Activated B cell treated with CpG ODN at 0.5 μM for 24 hours (primary cell): Measurements from ENCODE around the gene GRIA4. TPM values are rescaled to one million over a fixed set of nuclear protein-coding genes. Genes with fewer than 3 reads are reported as not detected.

Experiments used
- ATAC-seq: fragments of 200-7000 bp; cut with Tn5 transposase; one replicate; pipeline ENCODE4 v1.10.0; 2021; ENCODE audit warnings: low read depth, mild to moderate bottlenecking, moderate library complexity
- CTCF ChIA-PET: fragments of 350-600 bp; sonication (Branson Sonifier 250); formaldehyde crosslinking; loops from one replicate; lab custom pipeline; 2021; ENCODE audit warnings: antibody characterized with exemption; lab: Charles Lee
- POLR2A ChIA-PET: fragments of 350-600 bp; sonication (Branson Sonifier 250); formaldehyde crosslinking; loops from one replicate; lab custom pipeline; 2021; ENCODE audit warnings: antibody characterized with exemption; lab: Charles Lee
- DNase-seq: peaks from one replicate; pipeline ENCODE4 v3.0.0; 2022
- H3K27ac Mint-ChIP-seq: one replicate; pipeline ENCODE4 v1.8.0; 2020; ENCODE audit warnings: mixed read lengths
- H3K27me3 Mint-ChIP-seq: one replicate; pipeline ENCODE4 v1.8.0; 2021; ENCODE audit warnings: mixed read lengths
- H3K36me3 Mint-ChIP-seq: one replicate; pipeline ENCODE4 v1.8.0; 2021; ENCODE audit warnings: low read depth, mixed read lengths
- H3K4me1 Mint-ChIP-seq: one replicate; pipeline ENCODE4 v1.8.0; 2021; ENCODE audit warnings: mixed read lengths
- H3K4me3 Mint-ChIP-seq: one replicate; pipeline ENCODE4 v1.8.0; 2020; ENCODE audit warnings: mild to moderate bottlenecking, mixed read lengths
- H3K9me3 Mint-ChIP-seq: one replicate; pipeline ENCODE4 v1.8.0; 2020; ENCODE audit warnings: mixed read lengths
- intact Hi-C: fragments of 100-400 bp; cut with micrococcal nuclease; formaldehyde crosslinking; loops from one replicate; pipeline ENCODE4 v1.15.1; 2024
- total RNA-seq: library from RNA; stranded (reverse); gene quantifications from 2 replicates; pipeline ENCODE4 v1.2.3, GENCODE V29; 2022
- TF ChIP-seq, protein P1 (sequence below): fragments of 200-600 bp; IDR thresholded peaks from one replicate; pipeline ENCODE4 v1.8.0; 2022; ENCODE audit warnings: antibody characterized with exemption, mild to moderate bottlenecking

Gene GRIA4
- total RNA-seq, 1 donor from 2014 or later: not detected

DNA sequence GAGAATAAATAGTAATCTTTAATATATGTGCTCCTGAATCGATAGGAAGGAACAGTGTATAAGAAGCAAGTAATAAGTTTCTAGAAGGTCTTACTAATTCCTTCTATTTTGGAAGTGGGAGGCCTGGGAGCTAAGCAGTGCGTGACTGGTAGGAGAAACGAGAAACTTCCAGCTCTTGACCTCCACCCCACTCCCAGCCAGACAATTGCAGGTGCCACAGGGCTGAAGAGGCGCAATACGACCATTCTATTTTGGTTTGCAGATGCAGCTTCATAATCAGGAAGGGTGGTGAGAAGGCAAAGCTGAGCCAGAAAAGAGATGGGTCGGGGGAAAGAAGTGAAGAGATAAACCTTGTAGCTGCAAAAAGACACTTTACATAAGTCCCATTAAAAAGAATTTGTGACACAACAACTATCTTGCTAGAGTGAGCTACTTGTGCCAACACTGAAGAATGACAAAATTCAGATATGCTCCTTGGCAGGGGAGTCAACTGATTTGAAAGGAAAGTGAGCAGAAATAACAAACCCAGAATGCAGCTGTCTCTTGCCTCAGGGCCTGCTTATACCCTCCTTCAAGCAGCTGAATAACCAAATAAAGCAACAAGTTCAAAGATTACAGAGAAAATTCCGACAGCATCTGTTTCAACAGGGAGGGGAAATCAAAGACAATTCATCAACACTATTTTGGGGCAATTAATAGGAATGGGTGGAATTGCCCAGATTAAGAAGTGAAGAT lies 35.1 kb downstream of the GRIA4 start:
- no peak overlapping the region for H3K27ac Mint-ChIP-seq
- ChIA-PET POLR2A (no interaction called here), CTCF (no interaction called here)
- no peaks in the 10 kb centered on the region for H3K4me1 Mint-ChIP-seq
- intact Hi-C loops: no loop called here
- H3K36me3 Mint-ChIP-seq: no peaks in the 10 kb centered on the region
- DNase-seq: no peak
- no peaks in the 10 kb centered on the region for H3K27me3 Mint-ChIP-seq
- H3K9me3 Mint-ChIP-seq: peaks cover 4% of the 10 kb centered on the region
- TF ChIP-seq, protein P1, sequence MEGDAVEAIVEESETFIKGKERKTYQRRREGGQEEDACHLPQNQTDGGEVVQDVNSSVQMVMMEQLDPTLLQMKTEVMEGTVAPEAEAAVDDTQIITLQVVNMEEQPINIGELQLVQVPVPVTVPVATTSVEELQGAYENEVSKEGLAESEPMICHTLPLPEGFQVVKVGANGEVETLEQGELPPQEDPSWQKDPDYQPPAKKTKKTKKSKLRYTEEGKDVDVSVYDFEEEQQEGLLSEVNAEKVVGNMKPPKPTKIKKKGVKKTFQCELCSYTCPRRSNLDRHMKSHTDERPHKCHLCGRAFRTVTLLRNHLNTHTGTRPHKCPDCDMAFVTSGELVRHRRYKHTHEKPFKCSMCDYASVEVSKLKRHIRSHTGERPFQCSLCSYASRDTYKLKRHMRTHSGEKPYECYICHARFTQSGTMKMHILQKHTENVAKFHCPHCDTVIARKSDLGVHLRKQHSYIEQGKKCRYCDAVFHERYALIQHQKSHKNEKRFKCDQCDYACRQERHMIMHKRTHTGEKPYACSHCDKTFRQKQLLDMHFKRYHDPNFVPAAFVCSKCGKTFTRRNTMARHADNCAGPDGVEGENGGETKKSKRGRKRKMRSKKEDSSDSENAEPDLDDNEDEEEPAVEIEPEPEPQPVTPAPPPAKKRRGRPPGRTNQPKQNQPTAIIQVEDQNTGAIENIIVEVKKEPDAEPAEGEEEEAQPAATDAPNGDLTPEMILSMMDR: no peak
- ATAC-seq: no peak
- H3K4me3 Mint-ChIP-seq: no peak overlapping the region

DNA sequence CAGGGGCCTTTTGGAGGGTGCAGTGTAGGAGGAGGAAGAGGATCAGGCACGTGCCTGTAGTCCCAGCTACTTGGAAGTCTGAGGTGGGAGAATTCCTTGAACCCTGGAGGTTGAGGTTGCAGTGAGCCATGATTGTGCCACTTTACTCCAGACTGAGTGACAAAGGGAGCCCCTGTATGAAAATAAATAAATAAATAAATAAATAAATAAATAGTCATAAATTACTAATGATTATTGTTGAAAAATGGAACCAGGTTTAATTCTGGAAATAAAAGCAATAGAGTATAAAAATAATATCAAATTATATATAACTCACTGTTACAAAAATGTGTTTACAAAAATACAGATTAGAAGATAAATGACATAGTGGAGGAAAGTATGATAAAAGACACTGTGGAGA lies 37.9 kb downstream of the GRIA4 start:
- Mint-ChIP-seq H3K4me3 (no peak overlapping the region), H3K27me3 (no peaks in the 10 kb centered on the region), H3K9me3 (peaks cover 4% of the 10 kb centered on the region), H3K36me3 (no peaks in the 10 kb centered on the region), H3K4me1 (no peaks in the 10 kb centered on the region), H3K27ac (no peak overlapping the region)
- DNase-seq (no peak), ATAC-seq (no peak)
- ChIA-PET POLR2A (no interaction called here), CTCF (no interaction called here)
- intact Hi-C loops: no loop called here
- TF ChIP-seq, protein P1: no peak

- DNase-seq (no peak), ATAC-seq (no peak)
- TF ChIP-seq, protein P1: no peak
- POLR2A ChIA-PET: no interaction called here
- Mint-ChIP-seq H3K4me1 (no peaks in the 10 kb centered on the region), H3K27me3 (no peaks in the 10 kb centered on the region), H3K9me3 (peaks cover 4% of the 10 kb centered on the region), H3K4me3 (no peak overlapping the region), H3K36me3 (no peaks in the 10 kb centered on the region), H3K27ac (no peak overlapping the region)
- intact Hi-C loops: no loop called here
- CTCF ChIA-PET: no interaction called here
Observed at GRCh38 chr11:105648762-105649161, 38.9 kb downstream of the GRIA4 start.

GRCh38 chr11:105665281-105665680 lies 55.4 kb downstream of the GRIA4 start:
- TF ChIP-seq, protein P1: no peak
- Mint-ChIP-seq H3K9me3 (no peaks in the 10 kb centered on the region), H3K4me1 (no peaks in the 10 kb centered on the region), H3K27ac (no peak overlapping the region), H3K4me3 (no peak overlapping the region), H3K36me3 (no peaks in the 10 kb centered on the region), H3K27me3 (no peaks in the 10 kb centered on the region)
- CTCF ChIA-PET: no interaction called here
- no peak for ATAC-seq
- intact Hi-C loops: no loop called here
- DNase-seq: no peak
- POLR2A ChIA-PET: no interaction called here

DNA sequence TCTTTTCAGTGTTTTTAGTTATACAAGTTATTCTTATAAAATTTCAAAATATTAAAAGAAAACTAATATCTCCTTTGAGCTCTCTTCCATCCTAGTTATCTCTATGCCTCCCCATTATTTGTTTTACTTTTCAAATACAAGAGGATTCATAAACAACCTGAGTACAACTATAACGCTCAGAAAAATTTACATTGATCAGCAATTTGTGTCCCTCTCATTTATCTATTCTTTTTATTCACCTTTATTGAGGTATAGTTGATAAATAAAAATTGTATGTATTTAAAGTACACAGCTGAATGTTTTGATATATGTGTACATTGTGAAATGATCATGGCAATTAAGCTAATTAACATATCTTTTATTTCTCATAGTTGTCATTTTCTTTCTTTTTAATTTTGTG lies 57.6 kb downstream of the GRIA4 start:
- intact Hi-C loops: no loop called here
- H3K27ac Mint-ChIP-seq: no peak overlapping the region

More for the DNA sequence above, 57.6 kb downstream of the GRIA4 start:
- Mint-ChIP-seq H3K4me1 (no peaks in the 10 kb centered on the region), H3K36me3 (no peaks in the 10 kb centered on the region), H3K4me3 (no peak overlapping the region), H3K9me3 (no peaks in the 10 kb centered on the region), H3K27me3 (no peaks in the 10 kb centered on the region)
- ChIA-PET CTCF (no interaction called here), POLR2A (no interaction called here)
- DNase-seq (no peak), ATAC-seq (no peak)
- TF ChIP-seq, protein P1: no peak
